A673 (cell line): Measurements from ENCODE around the gene LRRC4C.

Source experiments
- CTCF ChIP-seq: fragments of 300-800, 200-600 bp; sonication (generic); conservative IDR thresholded peaks from 2 replicates; pipeline ENCODE4 v1.5.1; 2017; ENCODE audit warnings: low read depth, mild to moderate bottlenecking, antibody characterized with exemption, low read length, moderate library complexity, mixed read lengths
- EZH2 ChIP-seq: fragments of 200-600 bp; sonication (generic); IDR thresholded peaks from 2 replicates; pipeline ENCODE4 v1.6.1; 2017; ENCODE audit warnings: borderline replicate concordance, low read depth, mild to moderate bottlenecking, mixed read lengths, antibody characterized with exemption, low read length; ENCODE audit not compliant: poor library complexity, severe bottlenecking

GRCh38 chr11:41247621-41248020 is 211.8 kb downstream of the LRRC4C start:
- no peak for TF ChIP-seq CTCF
- no peak for TF ChIP-seq EZH2
